GM12878 (cell line): ENCODE data around the gene DLL1. TPM values are rescaled to one million over a fixed set of nuclear protein-coding genes. Genes with fewer than 3 reads are reported as not detected.

Source experiments
- ATAC-seq: fragments of 200-7000 bp; cut with Tn5 transposase; 3 replicates; pipeline ENCODE4 v1.9.1; 2020; ENCODE audit warnings: mild to moderate bottlenecking, moderate library complexity
- BruUV-seq: library from RNA; stranded (reverse); fragments of 400-500 nt; replicated peaks from 2 replicates; lab custom pipeline; 2021; lab: Mats Ljungman, UMichigan
- CTCF ChIA-PET: fragments of 300-600 bp; sonication (Branson Sonifier 250); formaldehyde crosslinking; extraction: SDS; loops from one replicate; lab custom pipeline; 2021; ENCODE audit warnings: inconsistent platforms; lab: Yijun Ruan, JAX
- POLR2A ChIA-PET: fragments of 350-600 bp; formaldehyde crosslinking; extraction: SDS; loops from one replicate; lab custom pipeline; 2021; ENCODE audit warnings: inconsistent platforms; lab: Charles Lee
- RAD21 ChIA-PET: fragments of 300-600 bp; sonication (Branson Sonifier 250); formaldehyde crosslinking; loops from one replicate; lab custom pipeline; 2023; ENCODE audit warnings: antibody characterized with exemption; ENCODE audit not compliant: unreplicated experiment; lab: Charles Lee
- SMC1A ChIA-PET: fragments of 300-600 bp; sonication (Branson Sonifier 250); formaldehyde crosslinking; loops from one replicate; lab custom pipeline; 2023; ENCODE audit not compliant: unreplicated experiment, uncharacterized antibody; lab: Charles Lee
- DNase-seq: peaks from one replicate; pipeline ENCODE4 v3.0.0-alpha.2; 2011; ENCODE audit warnings: low read depth, low spot score
- FAIRE-seq: peaks from 3 replicates; lab custom pipeline; 2011; peaks lifted over from hg19 to GRCh38; lab: Jason Lieb, UNC
- H2AFZ ChIP-seq: 2 replicates; pipeline ENCODE4 v1.6.0; 2011; ENCODE audit warnings: low read depth, low read length, control low read depth; ENCODE audit not compliant: control insufficient read depth
- H3K27ac ChIP-seq: 2 replicates; pipeline ENCODE4 v1.5.1; 2011; ENCODE audit warnings: control low read depth; ENCODE audit not compliant: control insufficient read depth, insufficient read depth
- H3K27me3 ChIP-seq, 2 experiments: replicated peaks in 1 of 2; 2 replicates each; pipeline versions ENCODE4 v1.6.0 to v1.6.1; 2011; ENCODE audit warnings: low read length in 1 of 2; ENCODE audit not compliant: control insufficient read depth in 2 of 2, insufficient read depth in 2 of 2
- H3K36me3 ChIP-seq, 2 experiments: 2 replicates each; pipeline ENCODE4 v1.5.1; 2011; ENCODE audit warnings: low read length in 1 of 2; ENCODE audit not compliant: control insufficient read depth in 2 of 2, insufficient read depth in 2 of 2
- H3K4me1 ChIP-seq: 2 replicates; pipeline ENCODE4 v1.6.1; 2011; ENCODE audit warnings: mild to moderate bottlenecking, low read length, moderate library complexity, mixed read lengths; ENCODE audit not compliant: control insufficient read depth, insufficient read depth
- H3K4me2 ChIP-seq: 2 replicates; pipeline ENCODE4 v1.6.0; 2011; ENCODE audit warnings: control low read depth; ENCODE audit not compliant: control insufficient read depth, insufficient read depth
- H3K4me3 ChIP-seq: fragments of 200-600 bp; sonication (generic); 2 replicates; pipeline ENCODE4 v1.5.1; 2016
- H3K79me2 ChIP-seq: 2 replicates; pipeline ENCODE4 v1.6.0; 2011; ENCODE audit warnings: low read length; ENCODE audit not compliant: control insufficient read depth, insufficient read depth
- H3K9ac ChIP-seq: 2 replicates; pipeline ENCODE4 v1.8.0; 2011; ENCODE audit warnings: low read length, control low read depth, mixed read lengths; ENCODE audit not compliant: control insufficient read depth, insufficient read depth
- H3K9me3 ChIP-seq: replicated peaks from 3 replicates; pipeline ENCODE4 v1.5.1; 2011; ENCODE audit warnings: mild to moderate bottlenecking, low read length; ENCODE audit not compliant: control insufficient read depth, insufficient read depth
- H4K20me1 ChIP-seq: 2 replicates; pipeline ENCODE4 v1.6.0; 2011; ENCODE audit not compliant: control insufficient read depth, insufficient read depth
- CREB1 ChIP-seq: IDR thresholded peaks from 2 replicates; pipeline ENCODE4 v1.6.1; 2012; ENCODE audit warnings: low read depth, mild to moderate bottlenecking, inconsistent platforms
- EZH2 ChIP-seq: IDR thresholded peaks from 2 replicates; pipeline ENCODE4 v1.6.1; 2012; ENCODE audit warnings: low read depth, mild to moderate bottlenecking, control low read depth, inconsistent platforms, low read length, borderline replicate concordance; ENCODE audit not compliant: control insufficient read depth
- HDGF ChIP-seq: fragments of 450-650 bp; IDR thresholded peaks from 2 replicates; pipeline ENCODE4 v1.6.1; 2016; ENCODE audit warnings: antibody characterized with exemption
- IKZF2 ChIP-seq, 2 experiments: fragments of 450-650 bp; IDR thresholded peaks; 2 replicates each; pipeline ENCODE4 v1.6.1; 2017; ENCODE audit warnings: mild to moderate bottlenecking in 2 of 2, moderate library complexity in 2 of 2
- KDM1A ChIP-seq: fragments of 200-600 bp; sonication (generic); IDR thresholded peaks from 2 replicates; pipeline ENCODE4 v1.6.1; 2016; ENCODE audit warnings: borderline replicate concordance
- MTA3 ChIP-seq: IDR thresholded peaks from 2 replicates; pipeline ENCODE4 v1.6.1; 2012; ENCODE audit warnings: low read length, inconsistent platforms, borderline replicate concordance
- SREBF2 ChIP-seq: IDR thresholded peaks from 2 replicates; pipeline ENCODE4 v1.6.1; 2012; ENCODE audit warnings: mild to moderate bottlenecking, low read length
- ZNF622 ChIP-seq: fragments of 450-650 bp; IDR thresholded peaks from 2 replicates; pipeline ENCODE4 v1.6.1; 2017; ENCODE audit warnings: mild to moderate bottlenecking, inconsistent platforms
- WGBS: methylation state at CpG from one replicate; pipeline ENCODE4 v1.1.6; 2016; ENCODE audit warnings: low lambda C conversion rate; ENCODE audit not compliant: insufficient replicate concordance, insufficient coverage; ENCODE audit errors: missing lambda C conversion rate; 5-methylcytosine and 5-hydroxymethylcytosine counted together
- in situ Hi-C: fragments of 300-500 bp; cut with MboI; formaldehyde crosslinking; loops from 9 replicates; pipeline ENCODE4 v1.14.3; 2018; ENCODE audit warnings: mixed read lengths
- intact Hi-C: fragments of 100-400 bp; cut with micrococcal nuclease; formaldehyde crosslinking; loops from one replicate; pipeline ENCODE4 v1.14.2; 2022; ENCODE audit not compliant: unreplicated experiment
- polyA plus RNA-seq, 11 experiments: library from polyadenylated mRNA; depleted of rRNA in 4 of 11; unstranded in 6 of 11; stranded (reverse) in 5 of 11; fragments of >200 nt; fragmentation: Nextera tagmentation in 4 of 11; fragmentation: Illumina TruSeq in 1 of 11; extraction: Ambion mirVana in 4 of 11; extraction: Trizol in 1 of 11; gene quantifications; 1 replicate in 1 of 11; 2 replicates in 10 of 11; pipeline versions ENCODE4 v1.2.1 to v1.2.3, GENCODE V29; 2011 to 2016; ENCODE audit warnings: inconsistent platforms in 2 of 11, missing spikeins in 2 of 11, low read depth in 1 of 11
- total RNA-seq, 4 experiments: library from RNA; depleted of rRNA in 3 of 4; stranded (reverse); fragments of >200 nt in 3 of 4; fragmentation: Illumina TruSeq in 1 of 4; extraction: Trizol in 1 of 4; gene quantifications; 2 replicates each; pipeline versions ENCODE4 v1.2.1 to v1.2.3, GENCODE V29; 2013 to 2021
- TF ChIP-seq, protein P1 (sequence below): fragments of 450-650 bp; IDR thresholded peaks from 2 replicates; pipeline ENCODE4 v1.6.1; 2017; ENCODE audit warnings: borderline replicate concordance
- TF ChIP-seq, protein P2 (sequence below): fragments of 450-650 bp; IDR thresholded peaks from 2 replicates; pipeline ENCODE4 v1.6.1; 2017; ENCODE audit warnings: mild to moderate bottlenecking

Gene DLL1
- total and polyA plus RNA-seq, 10 of the 15 experiments (the other 5 are each of a cell fraction or from before 2014, with no cell fraction given): 0.02 to 0.80 (median 0.19) TPM

DNA sequence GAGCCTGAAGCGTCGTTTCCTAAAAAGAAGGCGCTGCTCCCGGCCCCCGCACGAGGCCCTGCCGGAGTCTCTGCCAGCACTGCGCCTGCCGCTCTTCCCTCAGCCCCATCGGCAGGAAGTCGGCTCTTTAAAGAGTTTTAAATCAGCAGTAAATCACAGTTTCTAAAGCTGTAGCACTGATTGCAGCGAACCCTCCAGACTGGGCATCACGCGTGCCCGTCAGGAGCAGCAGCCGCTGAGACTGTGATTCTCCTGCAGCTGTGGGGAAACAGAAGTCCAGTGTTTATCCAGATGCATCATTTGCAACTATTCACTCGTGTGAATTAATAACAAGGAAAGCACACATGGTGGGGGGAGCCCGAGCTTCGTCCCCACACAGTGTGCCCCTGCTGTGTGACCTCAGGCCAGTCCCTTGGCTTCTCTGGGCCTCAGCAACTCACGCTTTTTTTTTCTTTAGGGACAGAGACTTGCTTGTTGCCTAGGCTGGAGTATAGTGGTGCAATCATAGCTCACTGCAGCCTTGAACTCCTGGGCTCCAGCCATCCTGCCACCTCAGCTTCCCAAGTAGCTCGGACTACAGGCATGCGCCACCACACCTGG, 28.3 kb downstream of the DLL1 start:
- Histone ChIP-seq H3K27me3 (no peaks in the 10 kb centered on the region), H3K4me1 (no peaks in the 10 kb centered on the region), H3K9ac (no peak overlapping the region), H3K36me3 (no peaks in the 10 kb centered on the region), H3K4me3 (no peak overlapping the region), H3K9me3 (no peaks in the 10 kb centered on the region), H3K4me2 (no peak overlapping the region), H2AFZ (no peak overlapping the region), H3K79me2 (no peaks in the 10 kb centered on the region), H3K27ac (no peak overlapping the region), H4K20me1 (no peaks in the 10 kb centered on the region)
- in situ Hi-C loops (no loop called here), intact Hi-C loops (no loop called here)
- FAIRE-seq (no peak), ATAC-seq (no peak), DNase-seq (no peak)
- BruUV-seq: no TSS peak
- RAD21 ChIA-PET: no interaction called here
- TF ChIP-seq, protein P1, sequence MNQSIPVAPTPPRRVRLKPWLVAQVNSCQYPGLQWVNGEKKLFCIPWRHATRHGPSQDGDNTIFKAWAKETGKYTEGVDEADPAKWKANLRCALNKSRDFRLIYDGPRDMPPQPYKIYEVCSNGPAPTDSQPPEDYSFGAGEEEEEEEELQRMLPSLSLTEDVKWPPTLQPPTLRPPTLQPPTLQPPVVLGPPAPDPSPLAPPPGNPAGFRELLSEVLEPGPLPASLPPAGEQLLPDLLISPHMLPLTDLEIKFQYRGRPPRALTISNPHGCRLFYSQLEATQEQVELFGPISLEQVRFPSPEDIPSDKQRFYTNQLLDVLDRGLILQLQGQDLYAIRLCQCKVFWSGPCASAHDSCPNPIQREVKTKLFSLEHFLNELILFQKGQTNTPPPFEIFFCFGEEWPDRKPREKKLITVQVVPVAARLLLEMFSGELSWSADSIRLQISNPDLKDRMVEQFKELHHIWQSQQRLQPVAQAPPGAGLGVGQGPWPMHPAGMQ: no peak
- TF ChIP-seq IKZF2 (IDR thresholded peaks at IDR 0.05) (no peak), SREBF2 (no peak)
- POLR2A ChIA-PET: no interaction called here
- SMC1A ChIA-PET: no interaction called here
- CTCF ChIA-PET: no interaction called here
- 64% methylated on average over 22 of the region's 22 CpGs for WGBS

DNA sequence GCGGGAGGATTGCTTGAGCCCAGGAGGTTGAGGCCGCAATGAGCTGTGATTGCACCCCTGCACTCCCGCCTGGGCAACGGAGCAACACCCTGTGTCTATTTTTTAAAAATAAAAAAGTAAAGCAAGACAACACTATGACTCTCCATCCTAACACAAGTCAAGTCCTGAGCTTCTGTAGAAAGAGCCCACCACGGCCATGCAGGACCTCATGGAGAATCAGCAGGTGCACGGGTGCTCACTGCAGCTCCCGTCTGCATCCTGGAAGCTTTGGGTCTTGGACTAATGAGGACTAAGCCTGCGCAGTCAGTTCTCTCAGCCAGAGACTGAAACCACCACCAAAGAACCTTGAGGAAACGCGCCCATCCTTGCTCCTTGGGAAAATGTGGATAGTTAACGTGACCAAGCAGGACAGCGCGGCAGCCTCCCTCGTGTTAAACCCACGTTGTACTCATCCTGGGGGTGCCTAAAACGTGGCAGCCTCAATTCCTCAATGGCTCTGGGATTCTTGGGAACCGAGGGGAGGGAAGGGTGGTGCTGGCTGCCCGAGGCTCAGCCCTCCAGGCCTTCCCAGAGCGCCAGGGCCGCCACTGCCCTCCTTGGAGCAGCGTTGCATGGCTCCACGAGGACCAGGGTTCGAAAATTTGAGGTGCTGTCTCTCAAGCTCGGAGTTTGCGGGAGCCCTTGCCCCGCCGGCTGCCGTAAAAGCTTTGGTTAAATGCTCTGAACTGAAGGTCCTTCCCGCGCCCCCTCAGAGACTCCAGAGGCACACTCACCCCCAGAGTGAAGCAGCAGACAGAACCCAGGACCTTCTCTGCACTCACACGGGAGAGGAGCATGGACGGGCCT, 29.0 kb downstream of the DLL1 start:
- Histone ChIP-seq H2AFZ (no peak overlapping the region), H3K9ac (no peak overlapping the region), H3K36me3 (no peaks in the 10 kb centered on the region), H3K4me2 (no peak overlapping the region), H3K9me3 (no peaks in the 10 kb centered on the region), H3K4me1 (no peaks in the 10 kb centered on the region), H4K20me1 (no peaks in the 10 kb centered on the region), H3K4me3 (no peak overlapping the region), H3K27ac (no peak overlapping the region), H3K79me2 (no peaks in the 10 kb centered on the region), H3K27me3 (no peaks in the 10 kb centered on the region)
- FAIRE-seq: no peak
- CTCF ChIA-PET: no interaction called here
- SMC1A ChIA-PET: no interaction called here
- TF ChIP-seq EZH2: no peak
- TF ChIP-seq MTA3: no peak
- no peak for TF ChIP-seq HDGF
- no peak for TF ChIP-seq ZNF622
- TF ChIP-seq, protein P2, sequence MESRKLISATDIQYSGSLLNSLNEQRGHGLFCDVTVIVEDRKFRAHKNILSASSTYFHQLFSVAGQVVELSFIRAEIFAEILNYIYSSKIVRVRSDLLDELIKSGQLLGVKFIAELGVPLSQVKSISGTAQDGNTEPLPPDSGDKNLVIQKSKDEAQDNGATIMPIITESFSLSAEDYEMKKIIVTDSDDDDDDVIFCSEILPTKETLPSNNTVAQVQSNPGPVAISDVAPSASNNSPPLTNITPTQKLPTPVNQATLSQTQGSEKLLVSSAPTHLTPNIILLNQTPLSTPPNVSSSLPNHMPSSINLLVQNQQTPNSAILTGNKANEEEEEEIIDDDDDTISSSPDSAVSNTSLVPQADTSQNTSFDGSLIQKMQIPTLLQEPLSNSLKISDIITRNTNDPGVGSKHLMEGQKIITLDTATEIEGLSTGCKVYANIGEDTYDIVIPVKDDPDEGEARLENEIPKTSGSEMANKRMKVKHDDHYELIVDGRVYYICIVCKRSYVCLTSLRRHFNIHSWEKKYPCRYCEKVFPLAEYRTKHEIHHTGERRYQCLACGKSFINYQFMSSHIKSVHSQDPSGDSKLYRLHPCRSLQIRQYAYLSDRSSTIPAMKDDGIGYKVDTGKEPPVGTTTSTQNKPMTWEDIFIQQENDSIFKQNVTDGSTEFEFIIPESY: no peak
- no peak for TF ChIP-seq KDM1A
- no peak for TF ChIP-seq CREB1
- ATAC-seq: no peak
- POLR2A ChIA-PET: no interaction called here
- intact Hi-C loops: no loop called here
- no peak for DNase-seq
- 45% methylated on average over 32 of the region's 32 CpGs for WGBS
- in situ Hi-C loops: no loop called here
- BruUV-seq: no TSS peak
- RAD21 ChIA-PET: no interaction called here
